Glomerular endothelial cell (primary cell): ENCODE results near the gene DET1. TPM values are rescaled to one million over a fixed set of nuclear protein-coding genes. Genes with fewer than 3 reads are reported as not detected.
"Not testable (repeated sequence)": the region's sequence is repeated elsewhere in the genome, so short reads cannot be mapped to it uniquely, and the experiment has no call there.

ENCODE experiments used
- DNase-seq: peaks from one replicate; pipeline ENCODE4 v3.0.0-alpha.2; 2011; ENCODE audit warnings: low read depth, low spot score; ENCODE audit errors: extremely low read depth
- total RNA-seq: library from RNA; depleted of rRNA; stranded (reverse); fragments of >200 nt; gene quantifications from 2 replicates; pipeline ENCODE4 v1.2.3, GENCODE V29; 2015

DET1 gene
- total RNA-seq, 1 donor from 2014 or later, result 5.0 TPM

GRCh38 chr15:88541111-88541510 is 5.4 kb downstream of the DET1 start:
- DNase-seq, result not testable (repeated sequence)

GRCh38 chr15:88540350-88540749 is 6.1 kb downstream of the DET1 start:
- DNase-seq, result not testable (repeated sequence)

- DNase-seq, result no peak
Measured at GRCh38 chr15:88539441-88539840, 7.0 kb downstream of the DET1 start.

- no peak for DNase-seq
Measured at GRCh38 chr15:88538972-88539371, 7.5 kb downstream of the DET1 start.

- no peak for DNase-seq
Measured at GRCh38 chr15:88537591-88538317, 8.7 kb downstream of the DET1 start.

GRCh38 chr15:88535607-88536313 is 10.7 kb downstream of the DET1 start:
- no peak for DNase-seq

- DNase-seq, result no peak
Measured at GRCh38 chr15:88535100-88535499, 11.4 kb downstream of the DET1 start.

GRCh38 chr15:88533376-88533775 is 13.1 kb downstream of the DET1 start:
- no peak for DNase-seq

GRCh38 chr15:88529021-88529630 is 17.4 kb downstream of the DET1 start:
- no peak for DNase-seq

- no peak for DNase-seq
Measured at GRCh38 chr15:88526247-88526879, 20.1 kb downstream of the DET1 start.

GRCh38 chr15:88525418-88525817 is 21.1 kb downstream of the DET1 start:
- DNase-seq, result no peak

- DNase-seq, result not testable (repeated sequence)
Measured at GRCh38 chr15:88524094-88524493, 22.4 kb downstream of the DET1 start.

GRCh38 chr15:88518903-88519302 is 27.6 kb downstream of the DET1 start:
- no peak for DNase-seq

GRCh38 chr15:88513195-88513594 is 33.3 kb downstream of the DET1 start:
- DNase-seq, result no peak

- DNase-seq, result no peak
Measured at GRCh38 chr15:88512601-88513000, 33.9 kb downstream of the DET1 start.

GRCh38 chr15:88512078-88512477 is 34.4 kb downstream of the DET1 start:
- no peak for DNase-seq

GRCh38 chr15:88511161-88511560 is 35.3 kb downstream of the DET1 start:
- DNase-seq, result no peak

GRCh38 chr15:88509964-88510363 is 36.5 kb downstream of the DET1 start:
- no peak for DNase-seq

- DNase-seq, result no peak
Measured at GRCh38 chr15:88509321-88509720, 37.2 kb downstream of the DET1 start.

- no peak for DNase-seq
Measured at GRCh38 chr15:88506628-88507027, 39.9 kb downstream of the DET1 start.

GRCh38 chr15:88505721-88506120 is 40.8 kb downstream of the DET1 start:
- no peak for DNase-seq
